Measurements from ENCODE around the gene BLACAT1. TPM values are rescaled to one million over a fixed set of nuclear protein-coding genes. Genes with fewer than 3 reads are reported as not detected.
"Not testable (repeated sequence)": the region's sequence is repeated elsewhere in the genome, so short reads cannot be mapped to it uniquely, and the experiment has no call there.

Gene BLACAT1
- total RNA-seq, 1 donor from 2014 or later = 13.9 TPM

GRCh38 chr1:205483372-205483771 lies 27.5 kb upstream of the BLACAT1 start:
- no peak overlapping the region for H3K4me3 Mint-ChIP-seq
- no peak overlapping the region for H3K27ac ChIP-seq
- no peaks in the 10 kb centered on the region for H3K79me2 ChIP-seq (ENCODE audit: low read depth)
- H3K9me3 Mint-ChIP-seq = no peaks in the 10 kb centered on the region
- no peaks in the 10 kb centered on the region for H3K36me3 Mint-ChIP-seq
- H3K4me1 ChIP-seq = peaks cover 26% of the 10 kb centered on the region
- no peaks in the 10 kb centered on the region for H3K36me3 ChIP-seq
- H3K4me3 ChIP-seq = no peak overlapping the region
- H2AFZ ChIP-seq (replicated peaks) = no peak overlapping the region
- peaks cover 42% of the 10 kb centered on the region for H3K4me1 Mint-ChIP-seq
- peaks cover 40% of the 10 kb centered on the region for H3K27me3 ChIP-seq
- H3K4me2 ChIP-seq = no peak overlapping the region
- H4K20me1 ChIP-seq (ENCODE audit: low read depth) = peaks cover 6% of the 10 kb centered on the region
- no peak overlapping the region for H3K27ac Mint-ChIP-seq
- no peak overlapping the region for H3K9ac ChIP-seq
- no peak for DNase-seq (ENCODE audit: low spot score)
- H3F3A ChIP-seq (ENCODE audit: low read depth) = peaks cover 20% of the 10 kb centered on the region
- no peaks in the 10 kb centered on the region for H3K9me3 ChIP-seq (ENCODE audit: low read depth)
- TF ChIP-seq EZH2phosphoT487 (IDR thresholded peaks at IDR 0.05) (no peak), EZH2 (IDR thresholded peaks at IDR 0.05) (no peak)
- TF ChIP-seq, protein P1, sequence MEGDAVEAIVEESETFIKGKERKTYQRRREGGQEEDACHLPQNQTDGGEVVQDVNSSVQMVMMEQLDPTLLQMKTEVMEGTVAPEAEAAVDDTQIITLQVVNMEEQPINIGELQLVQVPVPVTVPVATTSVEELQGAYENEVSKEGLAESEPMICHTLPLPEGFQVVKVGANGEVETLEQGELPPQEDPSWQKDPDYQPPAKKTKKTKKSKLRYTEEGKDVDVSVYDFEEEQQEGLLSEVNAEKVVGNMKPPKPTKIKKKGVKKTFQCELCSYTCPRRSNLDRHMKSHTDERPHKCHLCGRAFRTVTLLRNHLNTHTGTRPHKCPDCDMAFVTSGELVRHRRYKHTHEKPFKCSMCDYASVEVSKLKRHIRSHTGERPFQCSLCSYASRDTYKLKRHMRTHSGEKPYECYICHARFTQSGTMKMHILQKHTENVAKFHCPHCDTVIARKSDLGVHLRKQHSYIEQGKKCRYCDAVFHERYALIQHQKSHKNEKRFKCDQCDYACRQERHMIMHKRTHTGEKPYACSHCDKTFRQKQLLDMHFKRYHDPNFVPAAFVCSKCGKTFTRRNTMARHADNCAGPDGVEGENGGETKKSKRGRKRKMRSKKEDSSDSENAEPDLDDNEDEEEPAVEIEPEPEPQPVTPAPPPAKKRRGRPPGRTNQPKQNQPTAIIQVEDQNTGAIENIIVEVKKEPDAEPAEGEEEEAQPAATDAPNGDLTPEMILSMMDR (IDR thresholded peaks at IDR 0.05) = no peak
- peaks cover 39% of the 10 kb centered on the region for H3K27me3 Mint-ChIP-seq (ENCODE audit: insufficient read depth, low read depth)

DNA sequence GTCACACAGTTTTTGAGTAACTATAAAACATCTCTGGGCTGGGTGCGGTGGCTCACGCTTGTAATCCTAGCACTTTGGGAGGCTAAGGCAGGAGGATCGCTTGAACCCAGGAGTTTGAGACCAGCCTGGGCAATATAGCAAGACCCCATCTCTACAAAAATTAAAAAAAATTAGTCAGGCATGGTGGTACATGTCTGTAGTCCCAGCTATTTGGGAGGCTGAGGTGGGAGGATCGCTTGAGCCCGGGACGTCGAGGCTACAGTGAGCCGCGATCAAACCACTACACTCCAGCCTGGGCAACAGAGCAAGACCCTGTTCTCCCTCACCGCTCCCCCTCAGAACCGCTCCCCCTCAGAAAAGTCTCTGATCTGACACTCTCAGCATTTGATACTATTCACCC lies 26.7 kb upstream of the BLACAT1 start:
- Histone ChIP-seq H3K27me3 (peaks cover 40% of the 10 kb centered on the region), H3F3A (ENCODE audit: low read depth) (peaks cover 20% of the 10 kb centered on the region), H3K4me1 (peaks cover 26% of the 10 kb centered on the region)
- not testable (repeated sequence) for H3K36me3 ChIP-seq; H3K9me3 Mint-ChIP-seq; H3K36me3 Mint-ChIP-seq; H3K9ac ChIP-seq; H3K4me3 ChIP-seq; H3K9me3 ChIP-seq (ENCODE audit: low read depth); H2AFZ ChIP-seq (replicated peaks); H3K27ac ChIP-seq; H3K4me3 Mint-ChIP-seq; H3K4me2 ChIP-seq; H3K79me2 ChIP-seq (ENCODE audit: low read depth); H3K27ac Mint-ChIP-seq; DNase-seq (ENCODE audit: low spot score); H4K20me1 ChIP-seq (ENCODE audit: low read depth)
- peaks cover 35% of the 10 kb centered on the region for H3K27me3 Mint-ChIP-seq (ENCODE audit: insufficient read depth, low read depth)
- peaks cover 44% of the 10 kb centered on the region for H3K4me1 Mint-ChIP-seq

GRCh38 chr1:205481629-205482151 lies 25.8 kb upstream of the BLACAT1 start:
- TF ChIP-seq EZH2 (IDR thresholded peaks at IDR 0.05) = no peak
- TF ChIP-seq EZH2phosphoT487 (IDR thresholded peaks at IDR 0.05) = peak; percentile 64
- no peak overlapping the region for H3K4me3 Mint-ChIP-seq
- DNase-seq (ENCODE audit: low spot score) = peak; percentile 89
- Histone ChIP-seq H3K9ac (no peak overlapping the region), H3F3A (ENCODE audit: low read depth) (peaks cover 20% of the 10 kb centered on the region), H3K4me1 (peaks cover 26% of the 10 kb centered on the region), H3K79me2 (ENCODE audit: low read depth) (no peaks in the 10 kb centered on the region), H3K4me2 (peak overlapping the region; percentile 78), H4K20me1 (ENCODE audit: low read depth) (peaks cover 6% of the 10 kb centered on the region), H3K9me3 (ENCODE audit: low read depth) (no peaks in the 10 kb centered on the region), H3K27me3 (peaks cover 40% of the 10 kb centered on the region), H3K4me3 (no peak overlapping the region), H2AFZ (replicated peaks) (no peak overlapping the region), H3K27ac (no peak overlapping the region), H3K36me3 (no peaks in the 10 kb centered on the region)
- no peak overlapping the region for H3K27ac Mint-ChIP-seq
- peaks cover 43% of the 10 kb centered on the region for H3K4me1 Mint-ChIP-seq
- no peaks in the 10 kb centered on the region for H3K36me3 Mint-ChIP-seq
- peaks cover 29% of the 10 kb centered on the region for H3K27me3 Mint-ChIP-seq (ENCODE audit: insufficient read depth, low read depth)
- H3K9me3 Mint-ChIP-seq = no peaks in the 10 kb centered on the region

DNA sequence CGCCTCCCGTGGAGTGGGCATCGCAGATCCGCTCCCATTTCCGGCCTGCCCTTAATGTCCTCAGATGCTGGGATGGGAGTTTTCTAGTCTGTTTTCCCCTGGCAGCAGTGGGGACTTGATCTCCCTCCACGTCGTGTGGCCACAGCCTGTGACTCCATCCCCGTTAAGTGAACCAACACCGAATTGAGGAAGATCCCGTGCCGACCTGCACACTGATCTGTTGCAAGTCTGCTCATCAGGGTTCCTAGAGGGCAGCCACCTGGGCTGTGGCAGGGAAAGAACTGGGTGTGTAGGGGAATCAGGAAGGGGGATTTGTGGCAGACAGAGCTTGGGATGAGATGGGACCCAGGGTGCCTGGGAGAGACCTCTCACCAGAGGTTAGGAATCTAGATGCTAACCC lies 25.4 kb upstream of the BLACAT1 start:
- Mint-ChIP-seq H3K36me3 (no peaks in the 10 kb centered on the region), H3K4me1 (peaks cover 42% of the 10 kb centered on the region), H3K27me3 (ENCODE audit: insufficient read depth, low read depth) (peaks cover 29% of the 10 kb centered on the region), H3K4me3 (no peak overlapping the region), H3K27ac (no peak overlapping the region), H3K9me3 (no peaks in the 10 kb centered on the region)
- Histone ChIP-seq H3K4me3 (no peak overlapping the region), H3K27me3 (peaks cover 40% of the 10 kb centered on the region), H3K4me1 (peaks cover 26% of the 10 kb centered on the region), H3K79me2 (ENCODE audit: low read depth) (no peaks in the 10 kb centered on the region), H3K36me3 (no peaks in the 10 kb centered on the region), H4K20me1 (ENCODE audit: low read depth) (peaks cover 6% of the 10 kb centered on the region), H3K9ac (no peak overlapping the region), H3K9me3 (ENCODE audit: low read depth) (no peaks in the 10 kb centered on the region), H2AFZ (replicated peaks) (no peak overlapping the region), H3F3A (ENCODE audit: low read depth) (peaks cover 20% of the 10 kb centered on the region), H3K4me2 (peak overlapping the region; percentile 78), H3K27ac (no peak overlapping the region)
- TF ChIP-seq, protein P1 (IDR thresholded peaks at IDR 0.05) = no peak
- no peak for TF ChIP-seq EZH2phosphoT487 (IDR thresholded peaks at IDR 0.05)
- no peak for DNase-seq (ENCODE audit: low spot score)
